Upper lobe of left lung (tissue), 4 donors: ENCODE results near the gene PPP6R2.

ENCODE experiments used
- EP300 ChIP-seq, 4 donors: sonication (generic); formaldehyde crosslinking; IDR thresholded peaks; one replicate each; pipeline ENCODE4 v1.5.1; 2017; ENCODE audit warnings: antibody characterized with exemption in 4 of 4, control low read depth in 2 of 4
- POLR2A ChIP-seq, 4 donors: fragments of 450-650 bp; IDR thresholded peaks; one replicate each; pipeline ENCODE4 v1.5.1; 2016 to 2017; ENCODE audit warnings: antibody characterized with exemption in 4 of 4, mild to moderate bottlenecking in 2 of 4
- POLR2AphosphoS5 ChIP-seq, 2 donors: sonication (generic); formaldehyde crosslinking; IDR thresholded peaks; one replicate each; pipeline ENCODE4 v1.5.1; 2017; ENCODE audit warnings: antibody characterized with exemption in 2 of 2
- TF ChIP-seq, protein P1 (sequence below), 6 experiments: fragments of 450-650 bp in 4 of 6; fragments of 200-600 bp in 2 of 6; sonication (generic) in 2 of 6; IDR thresholded peaks; one replicate each; pipeline ENCODE4 v1.5.1; 2016 to 2019; ENCODE audit warnings: antibody characterized with exemption in 6 of 6

DNA sequence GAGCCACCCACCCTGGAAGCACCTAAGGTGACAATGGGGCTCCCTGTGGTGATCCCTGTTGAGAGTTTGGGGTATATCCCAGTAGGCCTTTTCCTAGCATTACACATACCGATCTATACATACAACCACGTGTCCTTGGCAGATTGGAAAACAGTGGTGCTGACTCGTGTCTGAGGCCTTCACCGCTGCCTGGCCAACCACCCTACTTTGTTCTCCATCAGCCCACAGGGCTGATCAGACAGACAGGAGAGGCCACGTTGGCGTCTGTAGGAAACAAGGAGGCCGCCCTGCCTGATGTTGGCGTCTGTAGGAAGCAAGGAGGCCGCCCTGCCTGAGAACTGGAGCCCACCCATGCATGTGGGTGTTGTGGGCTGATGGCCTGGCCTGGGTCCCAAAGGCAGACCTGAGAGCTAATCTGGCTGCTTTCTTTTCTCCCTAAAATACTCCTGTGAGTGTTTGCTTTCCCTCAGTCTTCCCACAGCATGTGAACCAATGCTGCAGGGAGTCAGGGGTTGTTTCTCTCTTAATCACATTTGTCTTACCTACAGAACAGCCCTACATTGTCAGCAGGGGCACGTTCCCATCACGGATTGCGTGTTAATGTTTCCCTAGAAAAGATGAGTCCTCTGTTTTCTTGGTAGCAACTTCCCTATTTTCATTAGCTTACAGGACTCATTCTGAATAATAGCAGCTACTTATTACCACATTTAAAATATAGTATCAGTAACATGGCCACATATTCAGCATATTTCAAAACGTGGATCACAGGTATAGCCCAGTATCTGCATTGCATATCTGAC is 74.5 kb downstream of the PPP6R2 start:
- TF ChIP-seq POLR2A (IDR thresholded peaks at IDR 0.05) (no peak), EP300 (IDR thresholded peaks at IDR 0.05) (no peak), POLR2AphosphoS5 (IDR thresholded peaks at IDR 0.05) (no peak)
- TF ChIP-seq, protein P1, sequence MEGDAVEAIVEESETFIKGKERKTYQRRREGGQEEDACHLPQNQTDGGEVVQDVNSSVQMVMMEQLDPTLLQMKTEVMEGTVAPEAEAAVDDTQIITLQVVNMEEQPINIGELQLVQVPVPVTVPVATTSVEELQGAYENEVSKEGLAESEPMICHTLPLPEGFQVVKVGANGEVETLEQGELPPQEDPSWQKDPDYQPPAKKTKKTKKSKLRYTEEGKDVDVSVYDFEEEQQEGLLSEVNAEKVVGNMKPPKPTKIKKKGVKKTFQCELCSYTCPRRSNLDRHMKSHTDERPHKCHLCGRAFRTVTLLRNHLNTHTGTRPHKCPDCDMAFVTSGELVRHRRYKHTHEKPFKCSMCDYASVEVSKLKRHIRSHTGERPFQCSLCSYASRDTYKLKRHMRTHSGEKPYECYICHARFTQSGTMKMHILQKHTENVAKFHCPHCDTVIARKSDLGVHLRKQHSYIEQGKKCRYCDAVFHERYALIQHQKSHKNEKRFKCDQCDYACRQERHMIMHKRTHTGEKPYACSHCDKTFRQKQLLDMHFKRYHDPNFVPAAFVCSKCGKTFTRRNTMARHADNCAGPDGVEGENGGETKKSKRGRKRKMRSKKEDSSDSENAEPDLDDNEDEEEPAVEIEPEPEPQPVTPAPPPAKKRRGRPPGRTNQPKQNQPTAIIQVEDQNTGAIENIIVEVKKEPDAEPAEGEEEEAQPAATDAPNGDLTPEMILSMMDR (IDR thresholded peaks at IDR 0.05), result no peak
